Keratinocyte (primary cell): ENCODE measurements around the gene HS3ST3A1. TPM values are rescaled to one million over a fixed set of nuclear protein-coding genes. Genes with fewer than 3 reads are reported as not detected.

Experiments used
- DNase-seq: peaks from one replicate; pipeline ENCODE4 v3.0.0-alpha.2; 2011; ENCODE audit warnings: low read depth, missing footprints, low spot score
- FAIRE-seq: peaks from 2 replicates; lab custom pipeline; 2011; peaks lifted over from hg19 to GRCh38; lab: Jason Lieb, UNC
- H2AFZ ChIP-seq: 2 replicates; pipeline ENCODE4 v1.6.0; 2012; ENCODE audit warnings: low read length, control low read depth, inconsistent platforms; ENCODE audit not compliant: control insufficient read depth
- H3K27ac ChIP-seq: 2 replicates; pipeline ENCODE4 v1.5.1; 2011; ENCODE audit warnings: low read length; ENCODE audit not compliant: control insufficient read depth, insufficient read depth
- H3K27me3 ChIP-seq: 3 replicates; pipeline ENCODE4 v1.6.0; 2011; ENCODE audit warnings: low read length; ENCODE audit not compliant: control insufficient read depth, insufficient read depth; ENCODE audit errors: extremely low read depth
- H3K36me3 ChIP-seq, 2 experiments: 2 replicates in 1 of 2; 3 replicates in 1 of 2; pipeline ENCODE4 v1.5.1; 2011; ENCODE audit warnings: low read length in 2 of 2, mild to moderate bottlenecking in 1 of 2; ENCODE audit not compliant: control insufficient read depth in 2 of 2, insufficient read depth in 2 of 2; ENCODE audit errors: extremely low read depth in 1 of 2
- H3K4me1 ChIP-seq: 3 replicates; pipeline ENCODE4 v1.5.1; 2011; ENCODE audit warnings: low read length; ENCODE audit not compliant: control insufficient read depth, insufficient read depth; ENCODE audit errors: extremely low read depth
- H3K4me2 ChIP-seq: 3 replicates; pipeline ENCODE4 v1.6.0; 2011; ENCODE audit warnings: low read depth, low read length; ENCODE audit not compliant: control insufficient read depth, insufficient read depth; ENCODE audit errors: extremely low read depth
- H3K4me3 ChIP-seq, 3 experiments: fragments of 200-600 bp in 1 of 3; sonication (generic) in 1 of 3; 2 replicates in 2 of 3; 3 replicates in 1 of 3; pipeline ENCODE4 v1.5.1; 2011 to 2016; ENCODE audit warnings: low read length in 3 of 3, mild to moderate bottlenecking in 3 of 3, control low read depth in 2 of 3, inconsistent platforms in 1 of 3, low read depth in 1 of 3, mixed read lengths in 1 of 3, mixed run types in 1 of 3, moderate library complexity in 1 of 3; ENCODE audit not compliant: control insufficient read depth in 2 of 3, insufficient read depth in 2 of 3; ENCODE audit errors: extremely low read depth in 1 of 3
- H3K79me2 ChIP-seq: 2 replicates; pipeline ENCODE4 v1.6.0; 2012; ENCODE audit warnings: low read length; ENCODE audit not compliant: control insufficient read depth, insufficient read depth
- H3K9ac ChIP-seq: 3 replicates; pipeline ENCODE4 v1.6.0; 2011; ENCODE audit warnings: low read length; ENCODE audit not compliant: control insufficient read depth, insufficient read depth; ENCODE audit errors: extremely low read depth
- H3K9me1 ChIP-seq: 3 replicates; pipeline ENCODE4 v1.6.0; 2011; ENCODE audit warnings: low read length; ENCODE audit not compliant: control insufficient read depth, insufficient read depth; ENCODE audit errors: extremely low read depth
- H3K9me3 ChIP-seq: 2 replicates; pipeline ENCODE4 v1.5.1; 2012; ENCODE audit warnings: low read depth, low read length; ENCODE audit not compliant: control insufficient read depth
- H4K20me1 ChIP-seq: 3 replicates; pipeline ENCODE4 v1.6.0; 2011; ENCODE audit warnings: low read length; ENCODE audit not compliant: control insufficient read depth, insufficient read depth; ENCODE audit errors: extremely low read depth
- CTCF ChIP-seq, 3 experiments: IDR thresholded peaks in 1 of 3; conservative IDR thresholded peaks in 1 of 3; optimal IDR thresholded peaks in 1 of 3; 2 replicates in 2 of 3; 3 replicates in 1 of 3; pipeline versions ENCODE3 to v1.5.1; 2011; ENCODE audit warnings: low read length in 3 of 3, mild to moderate bottlenecking in 3 of 3, moderate library complexity in 2 of 3, control low read depth in 1 of 3, inconsistent platforms in 1 of 3; ENCODE audit not compliant: insufficient read depth in 2 of 3; ENCODE audit errors: extremely low read depth in 1 of 3
- EZH2 ChIP-seq: IDR thresholded peaks from one replicate; pipeline ENCODE4 v1.6.1; 2012; ENCODE audit warnings: inconsistent platforms, mild to moderate bottlenecking, low read length, moderate library complexity
- dilution Hi-C: fragments of 300-500 bp; cut with MboI; formaldehyde crosslinking; loops from one replicate; pipeline ENCODE4 v1.7.0; 2020; ENCODE audit warnings: low sequenced_read_pairs; ENCODE audit not compliant: extremely low pct_ligation_motif_present
- polyA plus RNA-seq, 5 experiments: library from polyadenylated mRNA; depleted of rRNA in 3 of 5; stranded (reverse) in 3 of 5; stranded (forward) in 1 of 5; unstranded in 1 of 5; fragments of >200 nt; gene quantifications; 1 replicate in 1 of 5; 2 replicates in 3 of 5; 3 replicates in 1 of 5; pipeline versions ENCODE4 v1.2.1 to v1.2.3, GENCODE V29; 2011 to 2012; ENCODE audit warnings: missing spikeins in 2 of 5, low read depth in 1 of 5, low replicate concordance in 1 of 5

HS3ST3A1 gene
- polyA plus RNA-seq, 1 donor (not counting 4 experiments of a cell fraction or from before 2014, with no cell fraction given): 0.04 TPM

DNA sequence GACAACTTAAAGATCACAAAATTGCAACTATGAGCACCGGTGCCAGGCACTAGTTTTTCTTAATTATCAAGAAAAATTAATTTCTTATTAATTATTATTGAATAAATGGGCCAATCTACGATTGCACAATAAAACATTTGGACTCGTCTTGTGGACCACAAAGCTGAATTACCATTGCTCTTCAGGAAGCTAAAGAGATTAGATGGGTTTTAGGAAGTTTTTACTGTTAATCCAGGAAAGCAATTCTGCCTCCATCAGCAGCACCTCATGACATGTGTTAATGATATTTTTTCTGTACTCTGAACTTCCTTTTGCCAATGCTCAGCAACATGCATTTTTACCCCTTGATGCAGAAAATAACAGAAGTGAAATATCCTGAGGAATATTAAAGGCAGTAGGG is 37.9 kb downstream of the HS3ST3A1 start:
- no peak overlapping the region for H3K4me3 ChIP-seq
- H3K4me2 ChIP-seq: no peak overlapping the region
- H3K9ac ChIP-seq: no peak overlapping the region
- H3K27ac ChIP-seq: no peak overlapping the region
- dilution Hi-C loops: no loop called here
- no peak for TF ChIP-seq CTCF (optimal IDR thresholded peaks at IDR 0.05 in 1 of 3, IDR thresholded peaks at IDR 0.05 in 1 of 3, conservative IDR thresholded peaks at IDR 0.05 in 1 of 3; ENCODE audit: extremely low read depth in 1 of 3, insufficient read depth in 2 of 3, low read length in 3 of 3)
- TF ChIP-seq EZH2: no peak
- DNase-seq (no peak), FAIRE-seq (no peak)
- no peak overlapping the region for H2AFZ ChIP-seq
- H3K36me3 ChIP-seq: no peaks in the 10 kb centered on the region
- no peaks in the 10 kb centered on the region for H3K79me2 ChIP-seq
- no peaks in the 10 kb centered on the region for H3K4me1 ChIP-seq
- no peaks in the 10 kb centered on the region for H4K20me1 ChIP-seq
- H3K9me1 ChIP-seq: no peaks in the 10 kb centered on the region
- no peaks in the 10 kb centered on the region for H3K9me3 ChIP-seq
- no peaks in the 10 kb centered on the region for H3K27me3 ChIP-seq

DNA sequence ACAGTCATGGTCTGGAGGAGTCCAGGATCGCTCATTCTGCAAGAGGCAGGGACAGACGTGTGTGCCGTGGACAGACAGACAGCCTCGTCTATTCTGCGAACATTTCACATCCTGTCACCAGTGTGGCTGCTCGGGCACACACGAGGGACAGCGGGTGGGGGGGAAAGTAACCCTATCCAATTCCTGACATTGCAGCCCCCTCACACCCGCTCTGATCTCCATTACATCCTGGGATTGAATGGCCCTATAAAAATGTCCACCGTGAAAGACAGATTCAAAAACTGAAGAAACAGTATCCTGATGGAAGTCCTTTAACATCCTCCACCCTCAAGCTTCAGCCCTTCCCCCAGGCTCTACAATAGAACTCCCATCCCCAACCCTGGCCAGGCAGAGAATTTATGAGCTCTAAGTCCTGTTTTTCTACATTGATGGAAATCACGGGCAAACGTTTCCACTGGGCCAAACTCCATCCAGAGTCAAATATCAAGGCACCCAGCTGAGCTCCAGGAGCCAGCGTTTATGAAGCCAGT is 39.4 kb downstream of the HS3ST3A1 start:
- Histone ChIP-seq H2AFZ (no peak overlapping the region), H3K9ac (no peak overlapping the region), H3K36me3 (no peaks in the 10 kb centered on the region), H3K4me3 (no peak overlapping the region), H4K20me1 (no peaks in the 10 kb centered on the region), H3K27ac (no peak overlapping the region), H3K9me3 (no peaks in the 10 kb centered on the region), H3K4me1 (no peaks in the 10 kb centered on the region), H3K4me2 (no peak overlapping the region), H3K9me1 (no peaks in the 10 kb centered on the region), H3K27me3 (no peaks in the 10 kb centered on the region), H3K79me2 (no peaks in the 10 kb centered on the region)
- peak; percentile 17 for FAIRE-seq
- TF ChIP-seq CTCF (optimal IDR thresholded peaks at IDR 0.05 in 1 of 3, IDR thresholded peaks at IDR 0.05 in 1 of 3, conservative IDR thresholded peaks at IDR 0.05 in 1 of 3; ENCODE audit: extremely low read depth in 1 of 3, insufficient read depth in 2 of 3, low read length in 3 of 3): no peak
- no peak for TF ChIP-seq EZH2
- no peak for DNase-seq
- dilution Hi-C loops: no loop called here
